HG03097 (cell line): Measurements from ENCODE around the gene CAPZB.
"Not testable (repeated sequence)": the region's sequence is repeated elsewhere in the genome, so short reads cannot be mapped to it uniquely, and the experiment has no call there.

Experiments used
- ATAC-seq: cut with Tn5 transposase; IDR thresholded peaks from one replicate; pipeline ENCODE4 v1.9.1; 2021; ENCODE audit not compliant: unreplicated experiment, low FRiP score

CAPZB gene

DNA sequence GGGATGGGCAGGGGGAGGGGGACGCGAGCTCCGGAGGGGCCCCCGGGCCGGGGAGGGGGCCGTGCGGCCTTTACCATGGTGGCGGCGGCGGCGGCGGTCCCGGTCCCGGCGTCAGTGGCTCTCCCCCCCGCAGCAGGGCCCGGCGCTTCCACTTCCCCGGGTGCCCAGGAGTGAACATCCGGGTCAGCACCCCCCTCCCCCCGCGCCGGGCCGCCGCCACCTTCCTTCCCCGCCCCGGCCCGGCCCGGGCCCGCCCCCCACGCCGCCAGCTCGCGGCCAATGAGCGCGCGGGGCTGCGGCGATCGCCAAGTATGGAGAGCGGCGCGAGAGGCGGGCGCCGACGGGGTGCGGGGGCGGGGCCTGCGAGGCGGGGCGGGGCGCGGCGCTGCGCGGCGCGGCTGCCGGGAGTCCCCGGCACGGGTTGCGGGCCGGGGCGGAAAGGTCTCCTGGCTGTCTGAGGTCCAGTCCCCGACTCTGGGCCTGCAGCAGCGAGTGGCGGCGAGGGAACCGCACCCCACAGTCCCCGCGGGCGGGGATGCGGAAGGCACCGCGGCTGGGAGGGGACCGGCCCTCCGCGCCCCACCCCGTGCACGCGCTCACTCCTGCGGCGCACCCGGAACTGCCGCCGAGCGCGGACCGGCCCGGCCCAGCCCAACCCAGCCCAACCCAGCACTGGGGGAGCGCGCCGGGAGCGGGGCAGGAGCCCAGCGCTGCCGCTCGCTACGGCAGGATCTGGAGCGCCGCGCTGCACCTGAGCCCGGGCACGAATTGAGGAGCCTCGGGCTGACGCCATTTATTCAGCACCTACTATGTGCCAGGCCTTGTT, at the start of gene CAPZB:
Gene CAPZB, minus strand, starts transcription at position 178 of the 826 bp plus-strand sequence. Its CDS starts 101 bp downstream, at position 77.
- peak; percentile 68 for ATAC-seq

DNA sequence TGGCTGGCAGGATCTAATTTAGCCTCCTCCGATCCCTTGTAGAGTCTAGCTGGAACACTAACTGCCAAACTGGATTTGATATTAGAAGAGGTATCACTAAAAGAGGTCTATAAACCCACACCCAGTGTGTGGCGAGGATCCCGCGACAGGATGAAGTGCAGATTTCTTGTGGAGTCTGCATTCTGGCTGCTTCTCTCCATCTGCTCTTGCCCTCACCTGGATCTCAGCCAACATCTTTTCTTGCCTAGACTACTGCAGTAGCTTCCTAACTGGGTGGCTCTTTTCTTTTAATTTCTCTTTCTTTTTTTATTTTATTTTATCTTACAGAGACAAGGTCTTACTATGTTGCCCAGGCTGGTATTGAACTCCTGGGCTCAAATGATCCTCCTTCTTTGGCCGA, 48.9 kb upstream of the CAPZB start:
- ATAC-seq: no peak

DNA sequence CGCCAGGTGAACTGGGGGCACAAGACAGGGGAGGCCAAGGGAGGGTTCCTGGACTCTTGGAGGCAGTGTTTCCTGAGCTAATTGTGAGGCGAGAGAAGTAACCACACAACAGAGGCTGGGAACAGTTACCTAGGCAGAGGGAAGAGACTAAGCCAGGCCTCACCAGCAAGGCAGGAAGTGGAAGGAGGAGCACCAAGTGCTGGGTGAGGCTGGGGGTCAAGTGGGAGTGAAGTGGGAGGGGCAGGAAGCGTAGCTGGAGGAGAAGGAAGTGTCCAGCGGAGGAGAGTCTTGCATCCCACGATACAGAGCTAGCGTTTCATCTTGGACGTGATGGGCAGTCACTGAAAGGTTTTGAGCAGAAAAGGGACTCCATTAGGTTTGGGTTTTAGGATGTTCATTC, 48.3 kb upstream of the CAPZB start:
- no peak for ATAC-seq

DNA sequence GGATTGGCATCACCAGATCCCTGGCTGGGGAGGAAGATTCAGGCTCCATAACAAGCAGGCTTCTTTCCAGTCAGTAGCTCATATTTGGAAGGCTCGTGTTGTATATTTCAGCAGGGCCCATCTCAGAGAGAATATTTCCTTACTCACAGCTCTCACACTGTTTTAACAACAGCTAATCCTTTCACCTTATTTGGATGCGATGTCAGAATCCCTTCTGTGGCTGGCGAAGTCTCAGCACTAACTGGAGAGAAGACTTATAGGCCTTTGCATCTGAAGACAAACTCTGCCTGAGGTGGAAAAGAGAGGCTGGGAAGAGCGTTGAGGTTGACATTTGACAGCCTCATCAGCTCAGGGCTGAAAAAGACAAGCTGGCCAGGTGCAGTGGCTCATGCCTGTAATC, 47.2 kb upstream of the CAPZB start:
- ATAC-seq: no peak

DNA sequence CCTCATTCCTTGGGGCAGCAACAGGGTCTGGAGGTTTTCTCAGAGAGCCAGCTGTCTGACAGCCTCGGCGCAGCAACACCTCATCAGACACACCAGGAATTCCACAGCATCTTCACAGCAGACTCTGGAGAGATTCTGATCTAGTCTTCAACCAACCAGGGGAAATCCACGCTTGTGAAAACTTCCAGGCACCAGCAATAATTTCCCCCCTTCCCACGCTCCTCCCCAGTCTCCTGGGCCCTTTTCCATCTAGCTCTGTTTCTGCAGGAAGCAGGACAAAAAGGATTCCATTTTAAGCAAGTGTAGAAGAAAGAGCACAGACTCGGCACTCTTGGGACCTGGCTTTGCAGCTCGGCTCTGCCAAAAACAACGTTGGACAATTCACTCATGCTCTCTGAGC, 44.3 kb upstream of the CAPZB start:
- ATAC-seq: no peak

DNA sequence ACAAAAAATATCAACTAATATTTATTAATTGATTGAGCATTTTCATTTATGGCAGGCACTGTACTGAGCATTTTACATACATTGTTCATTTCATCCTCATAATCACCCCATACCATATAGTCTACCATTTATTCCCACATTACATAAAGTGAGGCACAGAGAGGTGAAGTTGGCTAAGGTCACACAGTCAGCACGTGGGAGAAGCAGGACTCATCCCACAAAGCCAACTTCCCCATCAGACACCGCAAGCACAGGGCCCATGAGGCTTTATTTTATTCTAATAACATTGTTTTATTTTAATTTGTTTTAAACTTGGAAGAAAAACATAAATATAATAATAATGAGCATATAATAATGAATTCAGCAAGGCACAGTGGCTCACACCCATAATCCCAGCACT, 43.1 kb upstream of the CAPZB start:
- ATAC-seq: no peak

DNA sequence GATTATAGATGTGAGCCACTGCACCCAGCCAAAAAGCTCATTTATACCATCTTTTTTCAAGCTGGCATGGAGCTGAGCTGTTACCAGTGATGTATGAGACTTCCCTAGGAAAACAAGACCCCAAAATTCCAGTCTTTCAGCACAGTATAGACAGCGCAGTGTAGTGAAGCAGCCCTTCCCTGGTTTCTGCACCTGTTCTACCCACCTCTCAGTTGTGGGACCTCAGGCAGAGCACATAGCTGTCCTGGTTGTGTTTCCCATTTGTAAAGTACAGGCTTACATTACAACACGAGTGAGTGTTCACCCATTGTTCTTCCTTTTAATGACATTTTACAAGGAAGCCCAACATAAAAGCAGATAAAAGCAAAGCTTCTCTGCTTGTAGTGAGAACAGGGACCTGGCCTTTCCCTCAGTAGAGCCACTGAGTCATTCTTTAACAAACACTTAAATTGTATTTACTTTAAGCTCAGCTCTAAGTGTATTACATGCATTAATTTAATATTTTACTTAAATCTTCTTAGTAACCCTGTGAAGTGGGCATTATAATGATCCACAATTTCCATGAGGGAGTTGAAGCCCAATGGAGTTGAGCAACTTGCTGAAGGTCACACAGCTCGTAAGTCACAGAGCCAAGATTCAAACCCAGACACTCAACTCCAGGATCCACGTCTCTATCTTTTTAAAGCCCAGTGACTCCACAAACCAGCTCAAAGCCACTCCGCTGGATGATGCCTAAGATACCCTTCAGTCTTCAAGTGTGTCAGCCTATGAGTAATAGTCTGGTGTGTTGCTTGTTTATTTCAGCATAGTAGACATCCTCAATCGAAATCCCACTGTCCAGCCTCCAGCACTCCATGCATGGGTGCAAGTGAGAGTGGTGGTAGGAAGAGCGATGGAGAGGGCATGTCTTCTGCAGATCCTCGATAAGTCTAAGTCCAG, 40.5 kb upstream of the CAPZB start:
- no peak for ATAC-seq

DNA sequence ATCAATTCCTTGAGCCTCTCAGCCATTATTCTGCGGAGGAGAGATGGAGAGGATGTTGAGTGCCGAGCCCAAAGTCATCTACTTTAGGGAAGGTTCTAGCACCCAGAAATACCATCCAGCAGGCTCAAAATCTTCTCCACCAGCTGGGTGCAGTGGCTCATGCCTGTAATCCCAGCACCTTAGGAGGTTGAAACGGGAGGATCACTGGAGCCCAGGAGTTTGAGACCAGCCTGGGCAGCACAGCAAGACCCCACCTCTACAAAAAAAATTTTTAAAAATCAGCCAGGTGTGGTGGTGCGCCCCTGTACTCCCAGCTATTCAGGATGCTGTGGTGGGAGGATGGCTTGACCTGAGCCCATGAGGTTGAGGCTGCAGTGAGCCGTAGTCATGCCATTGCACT, 39.5 kb upstream of the CAPZB start:
- ATAC-seq: no peak

DNA sequence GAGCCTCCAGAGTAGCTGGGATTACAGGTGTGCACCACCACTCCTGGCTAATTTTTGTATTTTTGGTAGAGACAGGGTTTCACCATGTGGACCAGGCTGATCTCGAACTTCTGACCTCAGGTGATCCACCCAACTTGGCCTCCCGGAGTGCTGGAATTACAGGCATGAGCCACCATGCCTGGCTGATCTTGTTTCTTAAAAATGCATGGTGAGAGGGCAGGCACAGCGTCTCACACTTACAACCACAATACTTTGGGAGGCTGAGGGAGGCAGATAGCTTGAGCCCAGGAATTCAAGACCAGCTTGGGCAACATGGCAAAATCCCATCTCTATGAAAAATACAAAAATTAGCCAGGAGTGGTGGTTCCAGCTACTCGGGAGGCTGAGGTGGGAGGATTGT, 37.2 kb upstream of the CAPZB start:
- not testable (repeated sequence) for ATAC-seq

DNA sequence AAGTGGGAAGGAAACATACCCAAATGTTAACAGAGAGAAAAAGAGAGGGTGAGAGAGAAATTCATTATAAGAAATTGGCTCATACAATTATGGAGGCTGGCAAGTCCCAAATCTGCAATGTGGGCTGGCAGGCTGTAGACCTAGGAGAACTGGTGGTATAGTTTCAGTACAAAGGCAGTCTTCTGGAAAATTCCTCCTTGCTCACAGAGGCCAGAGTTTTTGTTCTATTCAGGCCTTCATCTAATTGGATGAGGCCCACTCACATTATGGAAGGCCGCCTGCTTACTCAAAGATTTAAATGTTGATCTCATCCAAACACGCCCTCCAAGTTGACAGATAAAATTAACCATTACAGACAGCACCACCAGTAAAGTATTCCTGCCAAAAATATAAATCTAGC, 36.1 kb upstream of the CAPZB start:
- ATAC-seq: no peak

DNA sequence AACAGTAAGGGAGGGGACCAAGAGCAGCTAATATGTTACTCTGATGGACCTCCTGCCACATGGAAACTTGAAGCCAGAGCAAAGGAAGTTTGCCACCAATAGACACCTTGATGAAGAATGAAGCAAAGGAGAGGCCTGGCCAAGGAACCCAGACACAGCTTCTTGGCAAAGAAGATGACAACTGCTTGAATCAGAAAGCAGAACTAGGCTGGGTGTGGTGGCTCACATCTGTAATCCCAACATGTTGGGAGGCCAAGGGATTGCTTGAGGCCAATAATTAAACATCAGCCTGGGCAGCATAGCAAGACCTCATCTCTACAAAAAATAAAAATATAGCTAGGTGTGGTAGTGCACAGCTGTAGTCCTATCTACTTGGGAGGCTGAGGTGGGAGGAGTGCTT, 31.7 kb upstream of the CAPZB start:
- ATAC-seq: no peak

DNA sequence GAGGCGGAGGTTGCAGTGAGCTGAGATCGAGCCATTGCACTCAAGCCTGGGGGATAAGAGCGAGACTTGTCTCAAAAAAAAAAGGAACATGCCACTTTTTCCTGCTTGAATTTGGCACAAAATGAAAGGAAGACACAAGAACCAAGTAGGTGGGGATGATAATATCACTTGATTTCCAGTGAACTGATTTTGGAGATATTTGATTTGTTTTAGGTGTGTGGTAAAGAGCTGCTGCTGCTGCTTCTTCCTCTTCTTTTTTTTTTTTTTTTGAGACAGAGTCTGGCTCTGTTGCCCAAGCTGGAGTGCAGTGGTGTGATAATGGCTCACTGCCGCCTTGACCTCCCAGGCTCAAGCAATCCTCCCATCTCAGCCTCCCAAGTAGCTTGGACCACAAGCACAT, 29.9 kb upstream of the CAPZB start:
- ATAC-seq: no peak

DNA sequence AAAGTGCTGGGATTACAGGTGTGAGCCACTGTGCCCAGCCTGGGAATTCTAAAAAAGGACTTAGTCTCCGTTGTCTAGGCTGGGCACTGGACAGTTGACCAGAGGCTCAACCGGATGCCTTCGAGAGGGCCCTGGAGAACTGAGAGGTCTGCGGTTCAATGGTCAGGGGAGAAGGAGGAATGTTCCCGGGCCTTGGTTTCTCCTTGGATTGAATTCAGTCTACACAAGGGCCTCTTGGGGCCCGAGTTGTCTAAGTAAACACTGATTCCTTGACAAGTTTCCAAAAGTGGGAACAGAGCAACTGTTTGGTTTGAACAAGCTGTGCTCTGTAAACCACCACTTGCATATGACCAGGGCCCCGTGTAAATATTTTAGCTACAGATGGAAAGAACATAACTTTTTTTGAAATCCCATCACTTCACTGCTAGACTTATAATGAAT, 29.1 kb upstream of the CAPZB start:
- ATAC-seq: no peak

DNA sequence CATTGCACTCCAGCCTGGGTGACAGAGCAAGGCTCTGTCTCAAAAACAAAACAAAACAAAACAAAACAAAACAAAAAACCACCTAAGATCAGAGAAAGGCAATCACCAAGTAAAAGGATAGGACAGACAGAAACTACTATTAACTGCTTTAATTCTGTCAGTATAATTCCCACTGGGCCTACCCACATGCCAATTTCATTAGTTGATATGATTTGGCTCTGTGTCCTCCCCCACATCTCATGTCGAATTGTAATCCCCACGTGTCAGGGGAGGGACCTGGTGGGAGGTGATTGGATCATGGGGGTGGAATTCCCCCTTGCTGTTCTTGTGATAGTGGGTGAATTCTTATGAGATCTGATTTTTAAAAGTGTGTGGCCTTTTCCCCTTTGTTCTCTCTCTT, 27.2 kb upstream of the CAPZB start:
- ATAC-seq: no peak

DNA sequence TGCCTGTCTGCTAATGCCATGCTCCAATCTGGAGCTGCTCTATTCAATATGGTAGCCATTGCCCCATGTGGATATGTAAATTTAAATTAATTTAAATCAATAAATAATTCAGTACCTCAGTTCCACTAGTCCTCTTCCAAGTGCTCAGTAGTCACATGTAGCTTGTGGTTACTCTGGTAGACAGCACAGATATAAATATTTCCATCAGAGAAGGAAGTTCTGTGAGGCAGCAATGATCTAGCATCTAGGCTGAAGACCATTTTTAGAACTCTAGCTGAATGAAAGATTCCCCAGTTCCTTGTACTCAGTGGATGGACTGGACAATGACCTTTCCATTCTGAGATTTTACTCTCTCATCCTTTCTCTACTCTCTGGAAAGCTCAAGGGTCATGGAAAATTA, 25.8 kb upstream of the CAPZB start:
- ATAC-seq: no peak

DNA sequence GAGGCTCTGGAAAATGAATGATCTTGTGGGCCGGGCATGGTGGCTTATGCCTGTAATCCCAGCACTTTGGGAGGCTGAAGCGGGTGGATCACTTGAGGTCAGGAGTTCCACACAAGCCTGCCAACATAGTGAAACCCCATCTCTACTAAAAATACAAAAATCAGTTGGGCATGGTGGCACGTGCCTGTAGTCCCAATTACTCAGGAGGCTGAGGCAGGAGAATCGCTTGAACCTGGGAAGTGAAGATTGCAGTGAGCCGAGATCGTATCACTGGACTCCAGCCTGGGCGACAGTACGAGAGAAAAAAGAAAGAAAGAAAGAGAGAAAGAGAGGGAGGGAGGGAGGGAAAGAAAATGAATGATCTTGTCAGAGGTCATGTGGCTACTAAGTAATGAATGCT, 24.3 kb upstream of the CAPZB start:
- ATAC-seq: not testable (repeated sequence)

DNA sequence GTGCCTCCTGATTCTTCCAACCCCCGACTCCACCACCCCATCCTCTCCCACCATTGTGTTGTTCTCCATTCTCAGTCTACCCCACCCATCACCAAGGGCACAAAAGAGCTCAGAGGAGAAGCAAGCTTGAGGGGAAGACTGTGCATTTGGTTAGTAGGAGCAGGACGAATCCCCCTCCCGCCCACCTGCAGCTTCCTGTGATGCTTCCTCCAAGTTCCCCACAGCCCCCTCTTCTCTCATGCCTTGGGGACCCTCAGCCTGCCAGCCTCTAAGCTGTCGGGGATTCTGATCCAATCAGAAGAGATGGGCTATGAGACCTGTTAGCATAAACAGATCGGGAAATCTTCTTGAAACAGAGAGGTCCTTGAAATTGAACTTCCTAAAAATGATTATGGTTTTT, 22.2 kb upstream of the CAPZB start:
- no peak for ATAC-seq

DNA sequence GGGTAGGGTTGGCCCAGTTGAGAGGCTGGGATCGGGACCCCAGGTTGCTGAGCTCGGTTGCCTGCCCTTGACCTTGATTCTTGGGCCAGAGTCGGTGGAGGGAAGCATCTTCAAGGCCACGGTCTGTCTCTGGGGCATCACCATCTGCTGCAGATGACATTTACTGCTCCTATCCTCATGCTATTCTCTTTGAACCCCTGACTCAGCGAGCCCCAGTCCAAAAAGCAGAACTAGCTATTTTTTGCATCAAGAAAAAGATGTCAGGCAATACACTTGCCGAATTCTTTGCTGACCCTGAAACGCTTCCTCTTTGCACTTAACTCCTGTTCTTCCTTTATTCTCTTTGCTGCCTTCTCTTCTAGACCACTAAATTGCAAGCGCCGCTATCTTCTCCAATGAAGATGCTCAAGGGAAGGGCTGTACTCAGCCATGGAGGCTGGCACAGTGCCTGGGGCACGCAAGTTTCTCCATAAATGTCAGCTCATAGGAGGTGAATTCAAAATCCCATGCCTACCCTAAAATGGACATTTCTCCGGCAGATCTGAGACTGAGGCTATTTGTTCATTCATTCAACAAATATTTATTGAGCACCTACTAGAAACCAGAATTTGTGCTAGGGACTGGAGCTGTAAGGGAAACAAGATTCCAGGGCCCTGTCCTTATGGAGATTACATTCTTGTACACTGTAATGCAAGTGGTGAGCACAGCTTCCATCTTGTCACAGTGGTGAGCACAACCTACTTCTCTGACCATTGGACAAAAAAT, 20.5 kb upstream of the CAPZB start:
- no peak for ATAC-seq

DNA sequence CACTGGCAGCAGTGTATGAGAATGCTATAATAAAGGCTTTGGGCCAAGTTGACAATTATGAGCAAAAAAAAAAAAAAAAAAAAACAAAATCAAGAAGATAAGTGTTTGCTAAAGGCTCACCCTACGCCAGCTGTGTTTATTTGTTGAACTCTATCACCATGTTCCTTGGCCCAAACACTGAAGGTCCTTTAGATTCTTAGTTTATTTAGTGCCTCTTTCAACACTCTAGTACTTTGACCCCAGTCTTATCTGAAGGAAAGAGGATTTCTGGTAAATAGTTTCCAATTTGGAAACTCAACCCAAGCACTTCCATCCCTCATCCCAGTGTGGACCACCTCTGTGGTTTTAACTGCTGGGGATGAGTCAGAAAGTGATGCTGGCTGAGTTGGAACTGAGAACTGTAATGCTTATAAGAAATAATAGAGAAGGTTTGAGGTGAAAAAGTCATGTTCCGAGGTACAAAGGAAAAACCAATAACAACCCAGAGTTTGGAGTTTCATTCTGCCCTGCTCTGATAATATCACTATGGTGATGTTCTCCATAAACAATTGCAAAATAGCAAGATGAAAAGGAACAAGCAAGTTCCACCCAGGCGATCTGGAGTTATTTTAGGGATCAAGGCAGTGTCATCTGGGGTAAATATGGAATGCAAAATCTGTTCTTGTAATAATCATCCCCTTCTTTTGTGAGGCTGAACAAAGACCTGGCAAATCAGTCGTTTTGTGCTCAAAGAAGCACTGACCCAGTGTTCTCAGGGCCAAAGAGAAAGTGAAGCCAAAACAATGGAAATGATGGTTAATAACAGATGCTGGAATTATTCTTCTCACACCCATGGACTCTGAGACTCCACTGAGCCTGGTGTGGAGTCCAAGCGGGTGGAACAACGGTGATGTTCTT, 19.7 kb upstream of the CAPZB start:
- ATAC-seq: no peak

DNA sequence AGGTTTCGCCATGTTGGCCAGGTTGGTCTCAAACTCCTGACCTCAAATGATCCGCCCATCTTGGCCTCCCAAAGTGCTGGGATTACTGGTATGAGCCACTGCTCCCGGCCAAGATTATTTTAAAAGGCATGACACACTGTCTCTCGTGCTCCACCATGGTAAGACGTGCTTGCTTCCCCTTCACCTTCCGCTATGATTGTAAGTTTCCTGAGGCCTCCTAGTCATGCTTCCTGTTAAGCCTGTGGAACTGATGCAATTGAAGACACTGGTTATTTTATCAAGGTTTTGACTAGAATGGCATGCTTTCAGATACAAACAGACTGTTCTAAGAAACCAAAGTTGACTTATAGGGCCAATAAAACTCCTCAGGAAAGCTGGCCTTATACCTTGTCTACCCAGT, 16.9 kb upstream of the CAPZB start:
- ATAC-seq: not testable (repeated sequence)
